Measurements from ENCODE around the gene CHCHD2.
"Not testable (repeated sequence)": the region's sequence is repeated elsewhere in the genome, so short reads cannot be mapped to it uniquely, and the experiment has no call there.

DNA sequence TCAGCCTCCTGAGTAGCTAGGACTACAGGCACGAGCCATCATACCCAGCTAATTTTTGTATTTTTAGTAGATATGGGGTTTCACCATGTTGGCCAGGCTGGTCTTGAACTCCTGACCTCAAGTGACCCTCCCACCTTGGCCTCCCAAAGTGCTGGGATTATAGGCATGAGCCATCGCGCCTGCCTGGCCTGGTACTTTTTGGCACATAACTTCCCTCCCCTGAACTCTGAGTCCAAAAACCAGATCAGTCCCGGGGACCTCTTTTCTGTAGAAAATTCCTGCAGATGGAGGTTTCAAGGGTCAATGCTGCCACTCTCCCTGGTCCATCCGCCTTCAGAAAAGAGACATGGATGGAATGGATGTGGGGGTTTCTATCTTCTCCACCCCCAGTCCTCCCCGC is 13.9 kb downstream of the CHCHD2 start:
- TF ChIP-seq, protein P1, sequence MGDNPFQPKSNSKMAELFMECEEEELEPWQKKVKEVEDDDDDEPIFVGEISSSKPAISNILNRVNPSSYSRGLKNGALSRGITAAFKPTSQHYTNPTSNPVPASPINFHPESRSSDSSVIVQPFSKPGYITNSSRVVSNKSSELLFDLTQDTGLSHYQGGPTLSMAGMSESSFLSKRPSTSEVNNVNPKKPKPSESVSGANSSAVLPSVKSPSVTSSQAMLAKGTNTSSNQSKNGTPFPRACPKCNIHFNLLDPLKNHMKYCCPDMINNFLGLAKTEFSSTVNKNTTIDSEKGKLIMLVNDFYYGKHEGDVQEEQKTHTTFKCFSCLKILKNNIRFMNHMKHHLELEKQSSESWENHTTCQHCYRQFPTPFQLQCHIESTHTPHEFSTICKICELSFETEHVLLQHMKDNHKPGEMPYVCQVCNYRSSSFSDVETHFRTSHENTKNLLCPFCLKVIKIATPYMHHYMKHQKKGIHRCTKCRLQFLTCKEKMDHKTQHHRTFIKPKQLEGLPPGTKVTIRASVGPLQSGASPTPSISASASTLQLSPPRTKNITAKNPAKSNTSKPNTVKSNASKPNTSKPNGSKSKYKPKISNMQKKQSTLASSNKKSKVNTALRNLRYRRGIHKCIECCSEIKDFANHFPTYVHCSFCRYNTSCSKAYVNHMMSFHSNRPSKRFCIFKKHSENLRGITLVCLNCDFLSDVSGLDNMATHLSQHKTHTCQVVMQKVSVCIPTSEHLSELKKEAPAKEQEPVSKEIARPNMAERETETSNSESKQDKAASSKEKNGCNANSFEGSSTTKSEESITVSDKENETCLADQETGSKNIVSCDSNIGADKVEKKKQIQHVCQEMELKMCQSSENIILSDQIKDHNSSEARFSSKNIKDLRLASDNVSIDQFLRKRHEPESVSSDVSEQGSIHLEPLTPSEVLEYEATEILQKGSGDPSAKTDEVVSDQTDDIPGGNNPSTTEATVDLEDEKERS (CRISPR knock-in tag; IDR thresholded peaks at IDR 0.05), result not testable (repeated sequence)
- not testable (repeated sequence) for TF ChIP-seq TEAD2, IRF2 (CRISPR knock-in tag; IDR thresholded peaks at IDR 0.05)
- TF ChIP-seq, protein P2, sequence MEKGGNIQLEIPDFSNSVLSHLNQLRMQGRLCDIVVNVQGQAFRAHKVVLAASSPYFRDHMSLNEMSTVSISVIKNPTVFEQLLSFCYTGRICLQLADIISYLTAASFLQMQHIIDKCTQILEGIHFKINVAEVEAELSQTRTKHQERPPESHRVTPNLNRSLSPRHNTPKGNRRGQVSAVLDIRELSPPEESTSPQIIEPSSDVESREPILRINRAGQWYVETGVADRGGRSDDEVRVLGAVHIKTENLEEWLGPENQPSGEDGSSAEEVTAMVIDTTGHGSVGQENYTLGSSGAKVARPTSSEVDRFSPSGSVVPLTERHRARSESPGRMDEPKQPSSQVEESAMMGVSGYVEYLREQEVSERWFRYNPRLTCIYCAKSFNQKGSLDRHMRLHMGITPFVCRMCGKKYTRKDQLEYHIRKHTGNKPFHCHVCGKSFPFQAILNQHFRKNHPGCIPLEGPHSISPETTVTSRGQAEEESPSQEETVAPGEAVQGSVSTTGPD (CRISPR knock-in tag; IDR thresholded peaks at IDR 0.05), result not testable (repeated sequence)

Measured in HepG2 (cell line).